GM19397 (cell line): ENCODE data around the gene TMEM161B.
"Not testable (repeated sequence)": the region's sequence is repeated elsewhere in the genome, so short reads cannot be mapped to it uniquely, and the experiment has no call there.

Source experiments
- ATAC-seq: cut with Tn5 transposase; IDR thresholded peaks from one replicate; pipeline ENCODE4 v1.9.1; 2021; ENCODE audit warnings: mild to moderate bottlenecking, moderate library complexity; ENCODE audit not compliant: unreplicated experiment

TMEM161B gene

DNA sequence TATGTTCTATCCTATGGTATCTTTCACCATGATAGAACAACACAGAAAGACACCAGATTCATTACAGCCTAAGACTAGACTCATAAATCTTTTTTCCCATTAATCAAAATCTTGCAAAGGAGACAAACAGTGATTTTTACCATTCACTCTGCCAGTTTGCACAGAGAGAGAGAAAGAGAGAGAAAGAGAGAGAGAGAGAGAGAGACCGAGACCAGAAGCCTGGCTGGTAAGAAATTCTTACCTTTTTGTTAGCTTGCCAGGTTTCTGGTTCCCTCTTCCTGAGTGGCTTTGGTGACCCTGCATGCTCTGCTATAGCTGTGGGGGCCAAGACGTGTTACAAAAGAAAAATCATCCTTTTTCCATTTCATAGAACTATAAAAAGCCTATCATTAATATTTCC is 18.6 kb downstream of the TMEM161B start:
- ATAC-seq, result no peak

DNA sequence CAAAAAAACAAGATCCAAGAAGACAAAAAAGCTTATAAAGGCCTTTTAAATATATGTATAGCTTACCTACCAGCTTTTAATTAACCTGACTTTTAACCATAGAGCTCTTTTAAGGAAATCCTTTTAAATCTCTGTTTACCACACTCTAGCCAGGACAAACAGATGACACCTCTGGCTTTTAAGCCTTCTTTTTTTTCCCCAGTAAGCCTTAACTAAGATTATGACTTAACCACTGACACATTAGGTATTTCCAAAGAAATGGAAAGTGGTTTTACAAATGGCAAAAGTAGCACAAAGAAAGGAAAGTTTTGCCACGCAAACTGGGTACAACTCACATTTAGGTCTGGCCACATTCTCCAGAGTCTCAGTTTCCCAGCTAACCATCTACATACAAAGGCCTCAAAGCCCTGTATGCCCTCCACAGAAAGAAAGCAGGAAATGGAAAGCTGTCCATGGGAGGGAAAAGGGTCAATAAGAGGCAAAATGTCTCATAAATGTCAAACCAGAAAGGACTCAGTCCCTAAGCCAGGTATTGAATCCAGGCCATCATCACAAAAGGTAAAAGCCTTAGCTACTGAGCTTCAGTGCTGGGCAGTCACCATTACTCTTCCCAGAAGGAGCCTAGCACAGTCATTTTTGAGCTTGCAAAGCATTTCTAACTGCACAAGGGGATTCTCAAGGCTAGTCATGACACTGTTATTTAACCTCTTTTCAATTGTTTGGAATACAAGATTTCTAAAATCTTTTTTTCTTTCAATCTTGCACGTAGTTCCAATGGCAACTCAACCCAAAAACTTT is 19.7 kb downstream of the TMEM161B start:
- no peak for ATAC-seq

DNA sequence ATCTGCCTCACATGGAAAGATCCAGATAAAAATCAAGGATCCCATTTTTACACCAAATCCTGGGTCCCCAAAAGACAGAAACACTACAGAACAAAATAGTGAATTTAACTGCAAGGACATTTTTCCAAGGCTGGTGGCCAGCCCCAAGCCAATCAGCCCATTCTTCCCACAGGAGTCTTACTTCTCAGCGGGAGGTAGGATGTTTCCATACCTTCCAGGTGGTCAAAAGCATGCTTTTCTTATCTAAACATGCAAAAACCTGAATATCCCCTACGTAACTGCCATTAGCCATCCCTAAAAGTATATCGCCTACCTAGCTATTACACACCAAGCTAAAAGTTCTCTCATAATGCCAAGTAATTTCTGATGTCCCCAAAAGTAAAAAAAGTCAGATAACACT is 20.6 kb downstream of the TMEM161B start:
- ATAC-seq, result no peak

DNA sequence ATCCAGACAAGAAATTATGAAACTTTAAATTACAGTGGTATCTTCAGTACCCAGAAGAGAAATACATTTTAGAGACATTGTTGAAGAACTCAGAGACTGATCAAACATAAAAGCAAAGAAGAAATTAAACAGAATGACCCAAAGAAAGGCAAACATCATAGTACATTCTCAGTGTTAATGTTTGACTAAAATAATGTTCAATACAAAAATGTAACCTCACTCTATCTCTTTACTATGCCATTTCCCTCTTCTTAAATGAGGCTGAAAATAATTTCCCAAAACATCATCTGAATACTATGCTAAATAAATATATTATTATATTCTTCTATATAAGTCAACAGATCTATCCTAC is 22.8 kb downstream of the TMEM161B start:
- no peak for ATAC-seq

DNA sequence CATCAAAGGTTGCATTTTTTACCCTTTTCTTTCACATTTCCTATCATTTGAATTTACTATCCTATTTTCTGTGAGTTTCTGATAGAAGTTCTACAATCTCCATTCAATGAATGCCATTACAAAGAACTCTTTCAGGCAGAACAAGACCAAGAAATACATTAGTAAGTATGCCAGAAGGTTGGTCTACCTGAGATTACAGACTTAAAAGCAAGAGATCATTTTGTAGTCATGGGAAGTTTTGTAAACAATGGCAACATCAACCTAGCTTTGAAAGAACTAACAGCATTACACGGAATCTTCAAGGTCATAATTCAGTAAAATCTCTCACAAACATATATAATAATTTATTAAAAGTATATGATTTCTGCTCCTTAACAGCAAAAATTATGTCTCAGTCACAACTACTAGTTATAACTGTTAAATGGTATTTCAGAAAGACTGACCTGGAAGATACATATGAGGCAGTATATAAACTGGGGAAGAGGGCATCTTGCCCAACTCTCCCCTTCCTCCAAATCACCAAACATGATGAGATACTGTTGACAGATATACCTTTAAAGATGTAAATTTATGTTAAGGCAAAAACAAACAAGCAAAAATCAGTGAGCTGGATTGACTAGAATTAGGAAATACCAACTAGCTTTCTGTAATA is 23.3 kb downstream of the TMEM161B start:
- no peak for ATAC-seq

DNA sequence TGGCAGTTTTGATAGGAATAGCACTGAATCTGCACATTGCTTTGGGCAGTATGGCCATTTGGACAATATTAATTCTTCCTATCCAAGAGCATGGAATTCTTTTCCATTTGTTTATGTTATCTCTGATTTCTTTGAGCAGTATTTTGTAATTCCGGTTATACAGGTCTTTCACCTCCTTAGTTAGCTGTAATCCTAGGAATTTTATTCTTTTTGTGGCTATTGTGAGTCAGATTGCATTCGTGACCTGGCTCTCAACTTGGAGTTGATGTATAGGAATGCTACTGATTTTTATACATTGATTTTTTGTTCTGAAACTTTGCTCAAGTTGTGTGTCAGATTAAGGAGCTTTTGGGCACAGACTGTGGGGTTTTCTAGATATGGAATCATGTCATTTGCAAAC is 24.0 kb downstream of the TMEM161B start:
- no peak for ATAC-seq

DNA sequence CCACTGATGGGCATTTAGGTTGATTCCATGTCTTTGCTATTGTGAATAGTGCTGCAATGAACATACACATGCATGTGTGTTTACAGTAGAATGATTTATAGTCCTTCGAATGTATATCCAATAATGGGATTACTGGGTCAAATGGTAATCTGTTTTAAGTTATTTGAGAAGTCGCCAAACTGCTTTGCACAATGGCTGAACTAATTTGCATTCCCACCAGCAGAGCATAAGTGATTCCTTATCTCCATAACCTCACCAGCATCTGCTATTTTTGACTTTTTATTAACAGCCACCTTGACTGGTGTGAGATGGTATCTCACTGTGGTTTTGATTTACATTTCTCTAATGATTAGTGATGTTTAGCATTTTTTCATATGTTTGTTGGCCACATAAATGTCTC is 25.2 kb downstream of the TMEM161B start:
- not testable (repeated sequence) for ATAC-seq

DNA sequence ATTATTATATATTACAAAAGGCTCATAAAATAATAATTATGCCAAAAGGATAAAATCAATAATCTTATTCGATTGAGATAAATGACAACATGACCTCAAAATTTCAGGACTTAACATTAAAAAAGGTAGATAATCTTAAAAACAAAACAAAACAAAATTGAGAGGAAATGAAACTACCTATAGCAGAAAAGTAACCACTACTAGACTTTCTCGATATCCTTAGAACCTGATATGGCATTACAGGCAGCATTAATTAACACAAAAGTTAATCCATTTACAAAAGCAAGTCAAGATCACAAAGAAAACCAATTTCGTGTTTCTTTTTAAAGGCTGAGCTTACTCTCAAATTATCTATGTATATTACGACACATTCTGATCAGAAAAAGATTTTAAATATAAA is 29.9 kb downstream of the TMEM161B start:
- ATAC-seq, result no peak

DNA sequence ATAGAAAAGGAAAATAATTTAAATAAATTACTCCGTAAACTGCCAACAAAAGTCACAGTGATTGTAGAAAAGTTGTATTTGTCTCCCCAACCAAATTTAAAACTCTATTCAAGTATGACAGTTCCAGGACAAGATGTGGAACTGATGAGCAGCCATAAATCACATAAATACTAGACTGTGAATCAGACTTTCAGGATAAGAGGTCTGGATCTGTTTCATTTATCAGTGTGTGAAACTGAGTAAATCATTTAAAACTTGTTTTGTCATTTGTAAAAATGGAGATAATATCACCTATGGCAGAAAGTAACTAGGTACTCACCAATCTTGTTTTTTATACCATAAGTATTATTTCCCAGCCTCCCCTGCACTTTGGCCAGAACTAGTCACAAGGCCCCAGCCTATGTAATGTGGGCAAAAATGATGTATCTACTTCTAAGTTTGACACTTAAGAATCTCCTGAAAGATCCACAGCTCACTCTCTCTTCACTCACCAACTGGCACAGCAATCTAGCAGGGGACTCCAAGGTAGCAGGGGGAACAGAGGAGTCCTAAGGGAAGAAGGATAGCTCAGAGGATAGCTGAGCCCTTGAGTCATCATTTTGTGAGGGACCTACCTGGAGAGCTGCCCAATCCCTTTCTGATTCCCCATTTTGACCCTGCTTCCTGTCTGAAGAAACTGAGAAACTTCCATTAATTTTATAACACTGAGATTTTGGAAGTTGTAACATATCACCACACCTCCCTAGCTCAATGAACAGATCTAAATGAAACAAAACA is 31.6 kb downstream of the TMEM161B start:
- no peak for ATAC-seq

DNA sequence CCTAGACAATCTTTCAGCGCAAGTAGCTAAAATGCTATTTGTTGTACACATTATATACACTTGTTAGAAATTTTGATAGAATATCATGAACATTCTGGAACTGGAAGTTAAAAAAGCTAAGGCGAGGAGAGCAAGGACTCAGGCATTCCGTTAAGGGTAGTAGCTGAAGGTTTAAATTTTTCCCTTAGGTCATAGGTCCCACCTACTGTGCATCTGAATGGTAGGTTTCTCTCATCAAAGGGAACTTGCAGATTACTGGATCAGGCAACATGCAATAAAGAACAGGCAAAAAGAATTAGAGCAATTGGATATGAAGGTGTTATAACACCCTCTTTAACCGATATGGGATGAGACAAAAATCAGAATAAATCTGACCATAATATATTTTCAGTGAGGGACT is 32.8 kb downstream of the TMEM161B start:
- no peak for ATAC-seq

DNA sequence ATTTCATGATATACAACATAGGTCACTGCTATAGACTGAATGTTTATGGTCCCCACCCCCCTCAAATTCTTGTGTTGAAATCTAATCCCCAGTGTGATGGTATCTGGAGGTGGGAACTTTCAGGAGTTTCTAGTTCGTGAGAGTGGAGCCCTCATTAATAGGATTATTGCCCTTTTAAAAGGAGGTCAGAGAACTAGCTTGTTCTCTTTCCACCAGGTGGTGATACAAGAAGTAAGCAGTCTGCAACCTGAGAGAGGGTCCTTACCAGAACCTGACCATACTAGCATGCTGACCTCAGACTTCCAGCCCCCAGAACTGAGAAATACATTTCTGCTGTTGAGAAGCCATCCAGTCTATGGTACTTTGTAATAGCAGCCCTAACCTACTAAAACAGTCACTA is 33.3 kb downstream of the TMEM161B start:
- ATAC-seq, result no peak

DNA sequence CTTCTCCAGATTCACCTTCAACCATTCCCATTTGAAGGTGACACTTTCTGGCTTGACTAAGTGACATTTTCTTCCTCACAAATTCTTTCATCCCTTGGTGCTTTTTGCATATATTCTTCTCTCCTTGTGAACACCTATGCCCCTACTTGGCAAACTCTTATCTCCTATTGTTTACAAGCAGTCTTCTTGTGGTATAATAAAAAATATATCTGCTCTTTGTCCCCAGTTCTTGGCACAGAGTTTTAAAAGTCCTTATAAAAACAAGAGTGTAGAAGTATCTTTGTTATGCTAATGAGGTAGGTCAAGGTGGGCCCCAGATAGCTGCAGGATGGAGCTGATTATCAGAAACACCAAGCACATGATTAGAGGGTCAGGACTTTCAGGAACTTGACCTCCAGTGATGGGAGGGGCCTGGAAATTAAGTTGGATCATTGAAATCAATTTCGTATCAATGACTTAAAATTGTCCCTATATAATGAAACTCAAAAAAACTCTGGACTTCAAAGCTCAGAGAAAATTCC is 38.0 kb downstream of the TMEM161B start:
- no peak for ATAC-seq

DNA sequence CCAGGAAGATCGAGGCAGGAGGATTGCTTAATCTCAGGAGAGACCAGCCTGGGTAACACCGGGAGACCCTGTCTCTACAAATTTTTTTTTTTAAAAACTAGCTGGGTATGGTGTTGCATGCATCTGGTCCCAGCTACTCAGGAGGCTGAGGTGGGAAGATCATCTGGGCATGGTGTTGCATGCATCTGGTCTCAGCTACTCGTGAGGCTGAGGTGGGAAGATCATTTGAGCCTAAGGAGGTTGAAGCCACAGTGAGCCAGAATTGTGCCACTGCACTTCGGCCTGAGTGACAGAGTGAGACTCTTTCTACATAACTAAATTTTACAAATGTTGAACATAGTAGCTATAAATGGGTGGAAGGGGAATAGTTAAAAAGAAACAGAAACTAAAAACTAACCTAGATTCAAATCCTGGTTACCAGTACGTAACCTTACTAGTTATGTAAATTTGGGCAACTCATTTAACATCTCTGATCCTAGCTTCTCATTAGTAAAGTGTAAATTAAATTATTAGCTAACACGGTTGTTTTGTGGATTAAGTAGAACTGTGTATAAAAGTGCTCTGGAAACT is 41.7 kb downstream of the TMEM161B start:
- ATAC-seq, result peak; percentile 71

DNA sequence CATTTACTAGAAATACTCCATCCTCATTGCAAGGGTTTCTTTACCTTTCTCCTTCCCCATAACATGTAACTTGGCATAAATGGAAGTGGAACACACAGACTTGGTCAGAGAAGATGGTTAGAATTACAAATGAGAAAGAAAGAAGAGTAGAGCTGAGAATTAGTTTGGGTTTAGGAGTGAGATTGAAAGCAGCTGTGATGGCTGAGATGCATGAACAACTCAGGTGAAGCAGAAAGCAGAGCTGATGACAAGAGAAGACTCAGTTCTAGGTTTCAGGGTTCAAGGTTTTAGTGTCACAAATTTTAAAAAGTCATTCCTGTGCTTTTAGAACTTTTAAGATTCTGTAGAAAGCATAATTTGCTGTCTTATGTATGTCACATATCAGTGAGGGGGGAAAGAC is 54.0 kb downstream of the TMEM161B start:
- no peak for ATAC-seq

DNA sequence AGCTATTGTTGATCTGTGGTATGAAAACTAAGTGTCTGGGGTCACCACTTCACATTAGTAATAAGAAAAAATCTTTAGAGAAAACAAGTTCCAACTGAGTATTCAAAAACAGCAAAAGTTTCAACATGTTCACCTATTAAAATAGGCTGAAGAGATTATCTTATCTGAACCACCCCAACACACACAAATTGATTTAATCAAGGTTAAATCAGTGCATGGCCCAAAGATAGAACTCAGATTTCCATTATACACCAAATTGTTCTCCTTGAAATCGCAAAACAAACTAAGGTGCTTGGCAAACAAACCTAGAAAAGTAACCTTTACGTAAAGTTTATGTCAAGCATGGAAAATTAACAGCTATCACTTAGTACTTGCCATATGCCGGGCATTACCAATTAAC is 61.1 kb downstream of the TMEM161B start:
- no peak for ATAC-seq

DNA sequence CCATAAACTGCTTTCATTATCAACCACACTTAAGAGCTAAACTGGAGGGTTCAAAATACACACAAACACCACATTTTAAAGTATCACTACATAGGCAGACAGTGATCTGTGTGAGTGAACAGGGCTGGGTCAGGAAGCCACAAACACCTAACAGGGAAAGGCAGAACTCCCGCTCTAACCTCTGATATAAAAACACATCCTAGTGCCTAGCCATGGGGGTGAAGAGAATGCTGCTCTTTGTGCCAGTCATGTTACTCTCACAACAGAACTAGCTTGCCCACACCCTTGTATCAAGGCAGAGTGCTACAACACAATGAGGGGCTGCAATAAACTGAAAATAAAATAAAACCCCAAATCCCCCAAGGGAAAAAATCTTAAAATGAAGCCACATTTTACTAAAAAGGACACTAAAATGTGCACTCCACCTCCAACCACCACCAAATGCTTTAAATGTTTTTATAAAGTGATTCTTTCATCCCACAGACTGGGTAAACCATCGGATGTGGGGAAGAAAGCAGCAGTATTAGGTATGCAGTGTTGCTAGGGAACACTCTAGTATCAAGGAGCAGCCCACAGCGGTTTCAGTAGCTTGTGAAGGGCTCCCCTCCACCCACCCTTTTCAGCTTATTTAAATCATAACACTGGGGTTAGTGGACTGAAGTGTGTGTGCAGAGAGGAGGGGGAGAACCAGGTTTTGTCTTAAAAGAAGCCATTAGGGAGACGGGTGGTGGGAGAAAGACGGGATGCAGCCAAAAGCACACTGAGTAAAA is 64.5 kb downstream of the TMEM161B start:
- no peak for ATAC-seq

DNA sequence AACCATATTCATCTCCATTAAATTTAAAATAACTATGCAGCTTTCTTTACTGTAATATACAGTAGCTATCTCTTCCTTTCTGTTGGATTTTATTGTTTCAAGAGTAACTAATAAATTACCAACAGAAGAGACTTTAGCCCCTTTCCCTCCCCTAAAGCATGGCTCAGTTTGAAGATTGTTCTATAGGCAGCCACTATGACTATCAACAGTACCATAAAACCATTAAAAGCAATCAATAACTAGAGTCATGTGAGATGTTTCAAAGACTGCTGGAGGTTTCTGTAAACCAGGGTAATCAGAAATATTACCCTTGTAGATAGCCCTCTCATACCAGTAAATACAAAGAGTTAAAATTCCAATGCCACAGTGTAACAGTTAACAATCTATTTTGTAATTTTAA is 73.0 kb downstream of the TMEM161B start:
- no peak for ATAC-seq

DNA sequence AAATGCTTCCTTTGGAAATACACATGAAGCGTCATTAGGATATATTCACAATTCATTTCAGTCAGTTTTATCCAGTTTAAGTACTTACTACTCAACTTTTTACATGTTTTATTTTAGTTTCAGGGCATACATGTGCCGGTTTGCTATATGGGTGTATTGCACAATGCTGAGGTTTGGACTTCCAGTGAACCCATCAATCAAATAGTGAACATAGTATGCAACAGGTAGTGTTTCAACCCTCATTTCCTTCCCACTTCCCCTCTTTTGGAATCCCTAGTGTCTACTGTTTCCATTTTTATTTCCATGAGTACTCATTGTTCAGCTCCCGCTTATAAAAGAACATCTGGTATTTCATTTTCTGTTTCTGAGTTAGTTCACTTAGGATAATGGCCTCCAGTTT is 74.7 kb downstream of the TMEM161B start:
- ATAC-seq, result no peak

DNA sequence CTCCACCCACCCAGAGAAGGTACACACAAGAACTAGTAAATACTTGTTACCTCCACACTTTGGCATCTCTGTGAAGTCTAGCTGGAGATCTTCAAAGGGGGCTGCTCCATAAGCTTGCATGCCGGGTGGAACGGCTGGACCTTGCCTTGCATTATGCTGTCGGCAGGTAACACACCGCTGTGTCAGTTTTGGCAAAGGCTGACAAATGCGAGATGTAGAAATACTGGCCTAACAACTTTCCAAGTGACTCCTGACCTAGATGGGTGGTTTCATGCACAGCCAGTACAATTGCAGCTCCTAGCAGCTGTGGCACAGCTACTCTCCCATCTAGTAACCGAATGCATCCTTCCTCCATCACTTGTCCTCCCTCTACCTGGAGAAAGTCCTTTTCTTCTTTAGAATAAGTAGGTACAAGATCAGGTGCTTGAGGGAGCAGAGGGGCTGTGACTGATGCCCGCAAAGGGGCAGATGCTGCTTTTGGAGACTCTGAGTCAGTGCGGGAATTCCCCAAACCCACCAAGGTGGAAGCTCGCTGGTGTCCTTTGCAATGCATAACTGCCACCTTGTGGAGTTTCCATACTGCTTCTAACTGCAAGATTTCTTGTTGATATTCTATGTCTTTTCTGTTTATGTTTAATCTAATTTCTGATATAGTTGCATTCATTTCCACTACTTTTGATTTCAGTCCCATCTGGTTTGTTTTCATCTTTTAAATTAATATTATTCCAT is 78.4 kb downstream of the TMEM161B start:
- ATAC-seq, result no peak

DNA sequence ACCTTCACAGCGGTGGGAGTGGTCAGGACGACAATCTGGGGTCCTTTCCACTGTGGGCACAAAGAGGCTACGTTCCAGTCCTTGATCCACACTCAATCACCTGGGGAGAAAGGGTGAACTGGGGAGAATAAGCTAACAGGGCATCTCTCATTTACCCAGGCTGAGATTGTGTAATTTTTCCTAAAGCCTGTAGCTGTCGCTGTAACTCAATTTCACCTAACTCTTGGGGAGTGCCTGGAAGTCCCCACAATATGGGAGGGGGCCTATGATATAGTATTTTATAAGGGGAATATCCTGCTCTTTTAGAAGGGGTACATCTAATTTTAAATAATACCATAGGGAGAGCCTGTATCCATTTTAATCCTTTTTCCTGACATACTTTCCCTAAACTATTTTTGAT is 79.2 kb downstream of the TMEM161B start:
- not testable (repeated sequence) for ATAC-seq
